Panc1 (cell line): ENCODE data around the gene SH2D6. TPM values are rescaled to one million over a fixed set of nuclear protein-coding genes. Genes with fewer than 3 reads are reported as not detected.

Experiments used
- ATAC-seq: fragments of 200-7000 bp; cut with Tn5 transposase; 2 replicates; pipeline ENCODE4 v1.9.1; 2020; ENCODE audit warnings: mild to moderate bottlenecking, moderate library complexity
- BruUV-seq: library from RNA; stranded (reverse); fragments of 400-500 nt; replicated peaks from 2 replicates; lab custom pipeline; 2021; lab: Mats Ljungman, UMichigan
- CTCF ChIA-PET: fragments of 300-600 bp; sonication (Branson Sonifier 250); formaldehyde crosslinking; loops from one replicate; lab custom pipeline; 2022; ENCODE audit warnings: antibody characterized with exemption; lab: Charles Lee
- POLR2A ChIA-PET: fragments of 300-600 bp; sonication (Branson Sonifier 250); formaldehyde crosslinking; loops from one replicate; lab custom pipeline; 2022; ENCODE audit warnings: antibody characterized with exemption; lab: Charles Lee
- DNase-seq: peaks from one replicate; pipeline ENCODE4 v3.0.0-alpha.2; 2010; ENCODE audit warnings: low read depth, low spot score
- H3K27ac ChIP-seq: 2 replicates; pipeline ENCODE4 v1.5.1; 2011; ENCODE audit warnings: mild to moderate bottlenecking, low read length, inconsistent platforms
- H3K27me3 ChIP-seq: fragments of 200-500 bp; sonication (Bioruptor generic); 2 replicates; pipeline ENCODE4 v1.6.0; 2014; ENCODE audit warnings: low read length, inconsistent platforms; ENCODE audit not compliant: control insufficient read depth, insufficient read depth
- H3K36me3 ChIP-seq: fragments of 200-500 bp; sonication (Bioruptor generic); 2 replicates; pipeline ENCODE4 v1.5.1; 2014; ENCODE audit warnings: inconsistent platforms, mild to moderate bottlenecking, low read length, moderate library complexity; ENCODE audit not compliant: control insufficient read depth, insufficient read depth
- H3K4me1 ChIP-seq: 2 replicates; pipeline ENCODE4 v1.5.1; 2011; ENCODE audit warnings: inconsistent platforms, mild to moderate bottlenecking, low read length, moderate library complexity; ENCODE audit not compliant: control insufficient read depth, insufficient read depth
- H3K4me3 ChIP-seq, 2 experiments: 2 replicates each; pipeline ENCODE4 v1.5.1; 2011 to 2012; ENCODE audit warnings: low read depth in 2 of 2, low read length in 2 of 2, mild to moderate bottlenecking in 2 of 2, inconsistent platforms in 1 of 2, moderate library complexity in 1 of 2
- H3K9me3 ChIP-seq: fragments of 200-500 bp; sonication (Bioruptor generic); 2 replicates; pipeline ENCODE4 v1.5.1; 2014; ENCODE audit warnings: low read depth, mild to moderate bottlenecking, inconsistent platforms, low read length, moderate library complexity; ENCODE audit not compliant: control insufficient read depth, insufficient read depth
- CTCF ChIP-seq: fragments of 450-650 bp; IDR thresholded peaks from 2 replicates; pipeline ENCODE4 v1.5.1; 2017; ENCODE audit warnings: mild to moderate bottlenecking
- POLR2AphosphoS5 ChIP-seq: IDR thresholded peaks from 2 replicates; pipeline ENCODE4 v1.6.1; 2012; ENCODE audit warnings: mild to moderate bottlenecking, low read depth, low read length, moderate library complexity
- REST ChIP-seq, 2 experiments: IDR thresholded peaks; 2 replicates each; pipeline ENCODE4 v1.6.1; 2011 to 2012; ENCODE audit warnings: low read depth in 2 of 2, control low read depth in 1 of 2, low read length in 1 of 2, mild to moderate bottlenecking in 1 of 2, moderate library complexity in 1 of 2; ENCODE audit not compliant: insufficient read depth in 1 of 2
- SIN3A ChIP-seq: IDR thresholded peaks from 2 replicates; pipeline ENCODE4 v1.6.1; 2012; ENCODE audit warnings: low read depth, mild to moderate bottlenecking, low read length, moderate library complexity, borderline replicate concordance; ENCODE audit not compliant: insufficient read depth
- TCF7L2 ChIP-seq: IDR thresholded peaks from 2 replicates; pipeline ENCODE4 v1.6.1; 2011; ENCODE audit warnings: mild to moderate bottlenecking, low read depth, low read length, inconsistent platforms
- in situ Hi-C: cut with HindIII; loops from 2 replicates; pipeline ENCODE4 v1.10.0; 2016; ENCODE audit warnings: low sequenced_read_pairs, low pct_unique_long_range_greater_than_20kb
- intact Hi-C: fragments of 100-400 bp; cut with micrococcal nuclease; formaldehyde crosslinking; loops from one replicate; pipeline ENCODE4 v1.10.0; 2022; ENCODE audit not compliant: unreplicated experiment
- total RNA-seq: library from RNA; stranded (reverse); gene quantifications from one replicate; pipeline ENCODE4 v1.2.1, GENCODE V29; 2021; ENCODE audit not compliant: unreplicated experiment

SH2D6 gene
- total RNA-seq, 1 experiment from 2014 or later: 3.3 TPM

GRCh38 chr2:85400541-85401463, 17.7 kb upstream of the SH2D6 start:
- Histone ChIP-seq H3K4me3 (no peak overlapping the region), H3K4me1 (peaks cover 6% of the 10 kb centered on the region), H3K27ac (no peak overlapping the region), H3K27me3 (no peaks in the 10 kb centered on the region), H3K9me3 (no peaks in the 10 kb centered on the region; the same call in 1 of the 2 replicates), H3K36me3 (no peaks in the 10 kb centered on the region)
- BruUV-seq: no TSS peak
- intact Hi-C loops: no loop called here
- DNase-seq (no peak), ATAC-seq (no peak)
- CTCF ChIA-PET: no interaction called here
- no peak for TF ChIP-seq CTCF
- no peak for TF ChIP-seq SIN3A
- TF ChIP-seq TCF7L2: no peak
- no peak for TF ChIP-seq REST (IDR thresholded peaks at IDR 0.05; ENCODE audit: insufficient read depth in 1 of 2, low read depth in 2 of 2, low read length in 1 of 2)
- TF ChIP-seq POLR2AphosphoS5: no peak
- POLR2A ChIA-PET: no interaction called here
- in situ Hi-C loops: loop anchor here (25.0 kb wide), 1 partner anchor 136 kb away; the partner anchor contains the start of gene MAT2A

GRCh38 chr2:85401464-85401805, 17.1 kb upstream of the SH2D6 start:
- no peak overlapping the region for H3K27ac ChIP-seq
- in situ Hi-C loops: loop anchor here (25.0 kb wide), 1 partner anchor 136 kb away; the partner anchor contains the start of gene MAT2A
- no peaks in the 10 kb centered on the region for H3K36me3 ChIP-seq
- peaks cover 13% of the 10 kb centered on the region for H3K4me1 ChIP-seq
- TF ChIP-seq TCF7L2: no peak
- no peak for TF ChIP-seq SIN3A
- TF ChIP-seq REST (IDR thresholded peaks at IDR 0.05; ENCODE audit: insufficient read depth in 1 of 2, low read depth in 2 of 2, low read length in 1 of 2): no peak
- TF ChIP-seq POLR2AphosphoS5: no peak
- no peak for TF ChIP-seq CTCF
- DNase-seq (no peak), ATAC-seq (no peak)
- H3K4me3 ChIP-seq: no peak overlapping the region
- BruUV-seq: no TSS peak
- POLR2A ChIA-PET: no interaction called here
- H3K27me3 ChIP-seq: no peaks in the 10 kb centered on the region
- no peaks in the 10 kb centered on the region; the same call in 1 of the 2 replicates for H3K9me3 ChIP-seq
- CTCF ChIA-PET: no interaction called here
- intact Hi-C loops: no loop called here
